ENCODE results near the gene H2AZ2.
"Not testable (repeated sequence)": the region's sequence is repeated elsewhere in the genome, so short reads cannot be mapped to it uniquely, and the experiment has no call there.

The H2AZ2 gene

GRCh38 chr7:44847920-44848634, at the start of gene H2AZ2:
Gene H2AZ2, minus strand, starts transcription at chr7:44848087. Its CDS starts 116 bp downstream, at chr7:44847971.
- peak; percentile 99 for DNase-seq

- DNase-seq = no peak
Observed at GRCh38 chr7:44897309-44897708, 49.4 kb upstream of the H2AZ2 start.

- DNase-seq = no peak
Observed at GRCh38 chr7:44894888-44895580, 47.1 kb upstream of the H2AZ2 start.

GRCh38 chr7:44893710-44894234, 45.9 kb upstream of the H2AZ2 start:
- no peak for DNase-seq

GRCh38 chr7:44891791-44892190, 43.9 kb upstream of the H2AZ2 start:
- DNase-seq = no peak

- no peak for DNase-seq
Observed at GRCh38 chr7:44891372-44891771, 43.5 kb upstream of the H2AZ2 start.

- DNase-seq = no peak
Observed at GRCh38 chr7:44889086-44889781, 41.3 kb upstream of the H2AZ2 start.

- DNase-seq = no peak
Observed at GRCh38 chr7:44887293-44887692, 39.4 kb upstream of the H2AZ2 start.

- DNase-seq = peak; percentile 92
Observed at GRCh38 chr7:44885394-44886317, 37.8 kb upstream of the H2AZ2 start, which contains the start of gene PURB. Gene PURB, minus strand, starts transcription at chr7:44885530. Its CDS starts 182 bp downstream, at chr7:44885348.

- DNase-seq = no peak
Observed at GRCh38 chr7:44884621-44885393, 36.9 kb upstream of the H2AZ2 start.

- DNase-seq = no peak
Observed at GRCh38 chr7:44883961-44884620, 36.2 kb upstream of the H2AZ2 start.

GRCh38 chr7:44882899-44883298, 35.0 kb upstream of the H2AZ2 start:
- DNase-seq = no peak

GRCh38 chr7:44881610-44882009, 33.7 kb upstream of the H2AZ2 start:
- DNase-seq = no peak

- no peak for DNase-seq
Observed at GRCh38 chr7:44881066-44881600, 33.2 kb upstream of the H2AZ2 start.

GRCh38 chr7:44880317-44881018, 32.6 kb upstream of the H2AZ2 start:
- DNase-seq = no peak

GRCh38 chr7:44876393-44876792, 28.5 kb upstream of the H2AZ2 start:
- no peak for DNase-seq

GRCh38 chr7:44875241-44875640, 27.4 kb upstream of the H2AZ2 start:
- no peak for DNase-seq

GRCh38 chr7:44872787-44873186, 24.9 kb upstream of the H2AZ2 start:
- no peak for DNase-seq

GRCh38 chr7:44871918-44872317, 24.0 kb upstream of the H2AZ2 start:
- not testable (repeated sequence) for DNase-seq

GRCh38 chr7:44870780-44871179, 22.9 kb upstream of the H2AZ2 start:
- not testable (repeated sequence) for DNase-seq

All from GDM1 (cell line).